Breast epithelium (tissue), 3 donors: ENCODE data around the gene STARD5.

Source experiments
- POLR2AphosphoS5 ChIP-seq, 3 donors: sonication (generic); formaldehyde crosslinking; IDR thresholded peaks; one replicate each; pipeline ENCODE4 v1.6.1; 2017; ENCODE audit warnings: antibody characterized with exemption in 3 of 3
- TF ChIP-seq, protein P1 (sequence below), 3 donors: fragments of 450-650 bp; IDR thresholded peaks; one replicate each; pipeline ENCODE4 v1.5.1; 2016 to 2017; ENCODE audit warnings: antibody characterized with exemption in 3 of 3, mild to moderate bottlenecking in 3 of 3, moderate library complexity in 3 of 3

DNA sequence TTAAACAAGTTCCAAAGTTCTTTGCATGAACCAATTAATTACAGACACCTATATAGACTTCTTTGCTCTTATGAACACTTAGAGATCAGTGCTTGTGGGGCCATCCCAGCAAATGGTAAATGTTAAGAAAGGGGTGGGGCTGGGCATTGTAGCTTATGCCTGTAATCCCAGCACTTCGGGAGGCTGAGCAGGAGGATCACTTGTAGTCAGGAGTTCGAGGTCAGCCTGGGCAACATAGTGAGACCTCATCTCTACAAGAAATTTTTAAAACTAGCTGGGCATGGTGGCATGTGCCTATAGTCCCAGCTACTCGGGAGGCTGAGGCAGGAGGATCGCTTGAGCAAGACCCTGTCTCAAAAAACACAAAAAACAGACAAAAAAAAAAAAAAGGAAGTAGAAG is 19.4 kb upstream of the STARD5 start:
- TF ChIP-seq, protein P1, sequence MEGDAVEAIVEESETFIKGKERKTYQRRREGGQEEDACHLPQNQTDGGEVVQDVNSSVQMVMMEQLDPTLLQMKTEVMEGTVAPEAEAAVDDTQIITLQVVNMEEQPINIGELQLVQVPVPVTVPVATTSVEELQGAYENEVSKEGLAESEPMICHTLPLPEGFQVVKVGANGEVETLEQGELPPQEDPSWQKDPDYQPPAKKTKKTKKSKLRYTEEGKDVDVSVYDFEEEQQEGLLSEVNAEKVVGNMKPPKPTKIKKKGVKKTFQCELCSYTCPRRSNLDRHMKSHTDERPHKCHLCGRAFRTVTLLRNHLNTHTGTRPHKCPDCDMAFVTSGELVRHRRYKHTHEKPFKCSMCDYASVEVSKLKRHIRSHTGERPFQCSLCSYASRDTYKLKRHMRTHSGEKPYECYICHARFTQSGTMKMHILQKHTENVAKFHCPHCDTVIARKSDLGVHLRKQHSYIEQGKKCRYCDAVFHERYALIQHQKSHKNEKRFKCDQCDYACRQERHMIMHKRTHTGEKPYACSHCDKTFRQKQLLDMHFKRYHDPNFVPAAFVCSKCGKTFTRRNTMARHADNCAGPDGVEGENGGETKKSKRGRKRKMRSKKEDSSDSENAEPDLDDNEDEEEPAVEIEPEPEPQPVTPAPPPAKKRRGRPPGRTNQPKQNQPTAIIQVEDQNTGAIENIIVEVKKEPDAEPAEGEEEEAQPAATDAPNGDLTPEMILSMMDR (IDR thresholded peaks at IDR 0.05), result no peak
- no peak for TF ChIP-seq POLR2AphosphoS5 (IDR thresholded peaks at IDR 0.05)
